Measurements from ENCODE around the gene GRIN3A.

GRIN3A gene

DNA sequence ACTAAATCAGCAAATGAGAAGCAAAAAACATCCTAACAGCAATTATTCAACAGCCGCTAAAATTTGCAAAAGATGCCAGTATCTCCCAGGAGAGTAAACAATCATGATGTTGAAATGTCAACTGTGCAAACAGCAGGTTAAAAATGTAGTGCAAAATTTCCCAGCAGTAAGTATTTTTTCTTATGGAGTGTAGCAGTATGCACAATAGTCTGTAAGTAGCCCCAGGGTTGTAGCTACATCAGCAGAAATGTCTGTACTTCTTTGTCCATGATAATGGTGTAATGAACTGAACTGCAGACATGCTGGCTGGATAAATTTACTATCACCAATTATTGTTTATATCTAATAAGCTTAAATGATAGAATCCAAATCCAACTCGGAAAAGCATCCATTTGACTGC lies 31.4 kb downstream of the GRIN3A start:
- Histone ChIP-seq H3K4me3 (ENCODE audit: low read length) (no peak overlapping the region), H3K4me2 (ENCODE audit: low read length) (no peak overlapping the region)

DNA sequence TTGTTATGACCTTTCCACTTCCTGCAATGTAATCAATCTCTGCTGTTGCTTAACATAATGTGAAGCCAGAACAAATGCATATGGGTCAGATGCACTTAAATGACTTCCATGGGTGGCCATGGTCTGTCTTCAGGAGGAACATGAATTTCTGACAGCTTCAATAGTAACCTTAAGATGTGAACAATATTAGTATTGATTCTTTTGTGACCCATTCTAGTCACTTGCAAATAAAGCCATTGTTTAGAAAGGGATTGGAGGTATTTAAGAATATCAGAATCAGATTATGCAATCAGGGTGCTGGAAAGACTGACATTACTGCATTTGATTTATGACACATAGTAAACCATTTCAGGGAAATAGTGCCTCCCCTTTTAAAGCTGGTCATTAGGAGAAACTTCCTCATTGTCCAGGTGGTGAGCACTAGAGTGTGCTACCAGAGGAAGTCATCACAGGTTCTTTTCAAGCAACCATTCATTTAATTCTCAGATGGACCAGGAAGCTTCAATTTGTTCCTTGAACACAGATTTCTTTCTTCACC lies 32.1 kb downstream of the GRIN3A start:
- Histone ChIP-seq H4K20me1 (ENCODE audit: control insufficient read depth, insufficient read depth, low read depth, low read length) (no peaks in the 10 kb centered on the region), H3K4me3 (ENCODE audit: low read length) (no peak overlapping the region), H3K27ac (ENCODE audit: low read depth, low read length) (no peak overlapping the region), H3K9me3 (ENCODE audit: control insufficient read depth, insufficient read depth, low read length) (no peaks in the 10 kb centered on the region), H3K36me3 (ENCODE audit: control insufficient read depth, low read length) (no peaks in the 10 kb centered on the region), H3F3A (ENCODE audit: control insufficient read depth, insufficient read depth) (no peaks in the 10 kb centered on the region), H3K27me3 (ENCODE audit: control insufficient read depth, low read length) (no peaks in the 10 kb centered on the region), H3K4me1 (ENCODE audit: control insufficient read depth, low read length) (no peaks in the 10 kb centered on the region), H3K9me2 (replicated peaks; ENCODE audit: control insufficient read depth, low read length) (no peaks in the 10 kb centered on the region), H3K4me2 (ENCODE audit: low read length) (no peak overlapping the region), H3K79me2 (ENCODE audit: control insufficient read depth, low read length) (no peaks in the 10 kb centered on the region)
- TF ChIP-seq, protein P1, sequence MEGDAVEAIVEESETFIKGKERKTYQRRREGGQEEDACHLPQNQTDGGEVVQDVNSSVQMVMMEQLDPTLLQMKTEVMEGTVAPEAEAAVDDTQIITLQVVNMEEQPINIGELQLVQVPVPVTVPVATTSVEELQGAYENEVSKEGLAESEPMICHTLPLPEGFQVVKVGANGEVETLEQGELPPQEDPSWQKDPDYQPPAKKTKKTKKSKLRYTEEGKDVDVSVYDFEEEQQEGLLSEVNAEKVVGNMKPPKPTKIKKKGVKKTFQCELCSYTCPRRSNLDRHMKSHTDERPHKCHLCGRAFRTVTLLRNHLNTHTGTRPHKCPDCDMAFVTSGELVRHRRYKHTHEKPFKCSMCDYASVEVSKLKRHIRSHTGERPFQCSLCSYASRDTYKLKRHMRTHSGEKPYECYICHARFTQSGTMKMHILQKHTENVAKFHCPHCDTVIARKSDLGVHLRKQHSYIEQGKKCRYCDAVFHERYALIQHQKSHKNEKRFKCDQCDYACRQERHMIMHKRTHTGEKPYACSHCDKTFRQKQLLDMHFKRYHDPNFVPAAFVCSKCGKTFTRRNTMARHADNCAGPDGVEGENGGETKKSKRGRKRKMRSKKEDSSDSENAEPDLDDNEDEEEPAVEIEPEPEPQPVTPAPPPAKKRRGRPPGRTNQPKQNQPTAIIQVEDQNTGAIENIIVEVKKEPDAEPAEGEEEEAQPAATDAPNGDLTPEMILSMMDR (IDR thresholded peaks at IDR 0.05; ENCODE audit: low read depth, low read length, poor library complexity, severe bottlenecking) = no peak
- TF ChIP-seq EZH2phosphoT487 (IDR thresholded peaks at IDR 0.05; ENCODE audit: borderline replicate concordance, low read length) = no peak

More for the DNA sequence above, 31.4 kb downstream of the GRIN3A start:
- no peaks in the 10 kb centered on the region for H3K4me1 ChIP-seq (ENCODE audit: control insufficient read depth, low read length)
- H3K36me3 ChIP-seq (ENCODE audit: control insufficient read depth, low read length) = no peaks in the 10 kb centered on the region
- no peaks in the 10 kb centered on the region for H3K9me3 ChIP-seq (ENCODE audit: control insufficient read depth, insufficient read depth, low read length)
- no peak for TF ChIP-seq EZH2phosphoT487 (IDR thresholded peaks at IDR 0.05; ENCODE audit: borderline replicate concordance, low read length)
- TF ChIP-seq, protein P1 (IDR thresholded peaks at IDR 0.05; ENCODE audit: low read depth, low read length, poor library complexity, severe bottlenecking) = no peak
- no peaks in the 10 kb centered on the region for H3K79me2 ChIP-seq (ENCODE audit: control insufficient read depth, low read length)
- no peaks in the 10 kb centered on the region for H3K27me3 ChIP-seq (ENCODE audit: control insufficient read depth, low read length)
- H3K9me2 ChIP-seq (replicated peaks; ENCODE audit: control insufficient read depth, low read length) = no peaks in the 10 kb centered on the region
- no peak overlapping the region for H3K27ac ChIP-seq (ENCODE audit: low read depth, low read length)
- H4K20me1 ChIP-seq (ENCODE audit: control insufficient read depth, insufficient read depth, low read depth, low read length) = no peaks in the 10 kb centered on the region
- H3F3A ChIP-seq (ENCODE audit: control insufficient read depth, insufficient read depth) = no peaks in the 10 kb centered on the region

DNA sequence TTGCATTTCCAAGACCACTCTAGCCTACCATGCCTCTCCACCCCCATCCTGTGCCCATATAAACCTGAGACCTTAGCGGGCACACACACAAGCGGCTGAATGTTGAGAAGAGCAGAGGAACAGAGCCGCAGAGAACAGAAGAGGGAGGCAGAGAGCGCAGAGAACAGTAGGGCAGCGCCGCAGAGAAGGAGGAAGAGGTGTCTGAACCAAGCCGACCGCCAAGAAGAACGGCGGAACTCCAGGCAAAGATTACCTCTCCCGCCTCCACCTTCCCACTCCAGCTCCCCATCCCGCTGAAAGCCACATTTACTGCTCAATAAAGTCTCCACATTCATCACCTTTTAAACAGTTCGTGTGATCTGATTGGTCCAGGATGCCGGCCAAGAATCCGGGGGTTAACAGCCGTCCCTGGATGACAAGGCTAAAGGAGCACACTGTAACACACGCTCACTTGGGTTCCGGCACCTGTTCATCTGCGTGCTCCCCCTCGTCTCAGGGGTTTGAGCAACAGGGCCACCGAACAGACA lies 33.2 kb downstream of the GRIN3A start:
- TF ChIP-seq EZH2phosphoT487 (IDR thresholded peaks at IDR 0.05; ENCODE audit: borderline replicate concordance, low read length) = no peak
- TF ChIP-seq, protein P1 (IDR thresholded peaks at IDR 0.05; ENCODE audit: low read depth, low read length, poor library complexity, severe bottlenecking) = no peak
- H3K9me3 ChIP-seq (ENCODE audit: control insufficient read depth, insufficient read depth, low read length) = no peaks in the 10 kb centered on the region
- H3F3A ChIP-seq (ENCODE audit: control insufficient read depth, insufficient read depth) = no peaks in the 10 kb centered on the region
- no peaks in the 10 kb centered on the region for H3K36me3 ChIP-seq (ENCODE audit: control insufficient read depth, low read length)
- H3K4me3 ChIP-seq (ENCODE audit: low read length) = no peak overlapping the region
- H3K27ac ChIP-seq (ENCODE audit: low read depth, low read length) = no peak overlapping the region
- H3K4me2 ChIP-seq (ENCODE audit: low read length) = no peak overlapping the region
- H3K79me2 ChIP-seq (ENCODE audit: control insufficient read depth, low read length) = no peaks in the 10 kb centered on the region
- H3K27me3 ChIP-seq (ENCODE audit: control insufficient read depth, low read length) = no peaks in the 10 kb centered on the region
- no peaks in the 10 kb centered on the region for H3K4me1 ChIP-seq (ENCODE audit: control insufficient read depth, low read length)
- H4K20me1 ChIP-seq (ENCODE audit: control insufficient read depth, insufficient read depth, low read depth, low read length) = no peaks in the 10 kb centered on the region
- no peaks in the 10 kb centered on the region for H3K9me2 ChIP-seq (replicated peaks; ENCODE audit: control insufficient read depth, low read length)
